Activated CD8-positive, alpha-beta memory T cell treated with anti-CD3 and anti-CD28 coated beads for 4 hours (primary cell): ENCODE measurements around the gene UBC.

Source experiments
- DNase-seq, 2 donors: peaks; one replicate each; pipeline ENCODE4 v3.0.0-alpha.2; 2020; ENCODE audit warnings: low read depth in 2 of 2

Gene UBC

GRCh38 chr12:124864326-124864752 is 50.1 kb downstream of the UBC start:
- no peak for DNase-seq

GRCh38 chr12:124863416-124864325 is 50.8 kb downstream of the UBC start, which contains the start of gene SCARB1:
SCARB1 (minus strand) TSS chr12:124863864; CDS start chr12:124863720, 144 bp downstream.
- peak; percentile 58 to 59 for DNase-seq

- no peak for DNase-seq
These were observed 51.6 kb downstream of the UBC start for GRCh38 chr12:124862768-124863415.

- no peak for DNase-seq
These were observed 52.4 kb downstream of the UBC start for GRCh38 chr12:124861898-124862676.
